DMS153 treated with DMSO at 0.1 percent for 48 hours (cell line): ENCODE measurements around the gene CATSPER1.
A peak's percentile ranks its signal among the peaks of the same experiment; 100 is the strongest.
"Not testable (repeated sequence)": the region's sequence is repeated elsewhere in the genome, so short reads cannot be mapped to it uniquely, and the experiment has no call there.

ENCODE experiments used
- DNase-seq: peaks from one replicate; lab custom pipeline; 2025; ENCODE audit not compliant: unreplicated experiment; lab: John Stamatoyannopoulos, UW

Gene CATSPER1

DNA sequence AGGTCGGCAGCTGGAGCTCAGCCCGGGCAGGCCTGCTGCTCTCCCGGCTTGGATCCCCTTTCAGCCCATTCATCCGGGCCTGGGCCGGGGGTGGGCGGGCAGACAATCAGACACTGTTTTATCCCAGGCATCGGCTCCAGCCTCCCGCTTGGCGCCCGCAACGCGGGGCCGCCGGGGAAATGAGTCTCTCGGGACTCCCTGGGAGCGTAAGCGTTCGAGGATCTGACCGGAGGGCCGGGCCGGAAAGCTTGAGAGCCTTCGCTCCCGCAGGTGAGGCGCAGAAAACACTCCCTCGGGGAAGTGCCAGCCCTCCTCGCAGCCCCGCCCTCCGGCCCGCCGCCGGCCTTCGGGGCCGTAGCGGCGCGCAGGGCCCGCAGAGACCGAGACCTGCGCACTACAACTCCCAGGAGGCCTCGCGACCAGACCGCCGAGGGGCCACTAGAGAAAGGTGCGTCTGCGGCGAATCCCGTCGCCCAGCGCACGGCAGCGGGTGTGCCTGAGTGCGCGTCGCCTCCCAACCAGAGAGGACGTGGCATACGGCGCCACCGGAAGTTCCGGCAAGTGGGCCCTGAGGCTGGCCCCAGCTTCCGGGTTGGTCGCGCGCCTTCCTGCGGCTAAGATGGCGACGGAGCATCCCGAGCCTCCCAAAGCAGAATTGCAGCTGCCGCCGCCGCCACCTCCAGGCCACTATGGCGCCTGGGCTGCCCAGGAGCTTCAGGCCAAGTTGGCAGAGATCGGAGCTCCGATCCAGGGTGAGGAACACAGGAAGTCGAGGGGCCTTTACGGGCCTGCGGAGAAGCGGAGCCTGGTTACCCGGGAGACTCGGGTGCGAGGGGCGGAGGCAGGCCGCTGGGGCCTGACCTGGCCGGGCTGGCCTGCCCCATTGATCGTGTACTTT, 25.7 kb upstream of the CATSPER1 start, which contains the start of gene SF3B2:
SF3B2 (plus strand) TSS at position 599 of the 898 bp plus-strand sequence; CDS start at position 620, 21 bp downstream.
- peak; percentile 96 for DNase-seq

DNA sequence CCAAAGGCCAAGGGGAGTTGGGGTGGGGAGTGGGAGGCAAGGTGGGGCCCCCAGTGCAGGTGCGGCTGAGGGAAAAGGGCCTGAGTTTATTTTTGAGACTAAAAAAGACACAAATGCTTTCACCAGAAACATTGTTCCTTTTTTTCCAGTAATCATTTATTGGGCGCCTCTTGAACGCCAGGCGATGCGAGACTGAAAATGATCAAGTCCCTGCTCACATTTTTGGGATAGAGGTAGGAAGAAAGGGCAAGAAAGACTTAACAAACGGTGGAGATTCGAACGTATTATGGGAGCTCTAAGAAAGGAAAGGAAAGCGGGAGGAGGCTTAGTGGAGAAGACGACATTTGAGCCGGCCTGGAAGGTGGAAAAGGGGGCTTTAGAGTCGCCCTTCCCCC, 25.1 kb upstream of the CATSPER1 start:
- no peak for DNase-seq

DNA sequence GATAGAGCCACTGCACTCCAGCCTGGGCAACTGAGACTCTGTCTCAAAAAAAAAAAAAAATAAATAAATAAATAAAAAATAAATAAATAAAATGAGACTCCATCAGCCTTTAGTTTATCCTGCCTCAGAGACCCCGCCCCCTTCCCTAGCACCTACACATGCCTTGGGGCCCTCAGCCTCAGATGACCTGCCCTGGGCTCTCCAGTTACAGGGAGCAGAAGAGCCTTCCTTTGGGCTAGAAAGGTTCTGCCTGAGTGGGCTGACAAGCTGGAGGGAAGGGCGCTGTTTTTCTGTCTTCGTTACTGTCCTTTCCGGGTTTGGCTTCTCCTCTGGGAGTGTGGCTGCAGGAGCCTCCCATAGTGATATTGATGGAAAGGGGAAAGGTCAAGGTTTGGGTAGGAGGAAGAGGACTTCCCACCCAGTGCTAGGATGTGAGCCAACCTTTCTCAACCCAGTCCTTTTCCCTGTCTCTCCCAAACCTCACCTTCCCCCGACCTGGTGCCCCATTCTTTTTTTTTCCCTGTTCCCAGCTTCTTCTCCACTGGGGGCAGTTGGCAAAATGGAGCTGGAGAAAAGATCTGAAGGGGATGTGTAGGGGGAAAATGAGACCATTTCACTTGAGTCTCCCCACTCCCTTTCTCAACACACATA, 24.4 kb upstream of the CATSPER1 start:
- DNase-seq: no peak

DNA sequence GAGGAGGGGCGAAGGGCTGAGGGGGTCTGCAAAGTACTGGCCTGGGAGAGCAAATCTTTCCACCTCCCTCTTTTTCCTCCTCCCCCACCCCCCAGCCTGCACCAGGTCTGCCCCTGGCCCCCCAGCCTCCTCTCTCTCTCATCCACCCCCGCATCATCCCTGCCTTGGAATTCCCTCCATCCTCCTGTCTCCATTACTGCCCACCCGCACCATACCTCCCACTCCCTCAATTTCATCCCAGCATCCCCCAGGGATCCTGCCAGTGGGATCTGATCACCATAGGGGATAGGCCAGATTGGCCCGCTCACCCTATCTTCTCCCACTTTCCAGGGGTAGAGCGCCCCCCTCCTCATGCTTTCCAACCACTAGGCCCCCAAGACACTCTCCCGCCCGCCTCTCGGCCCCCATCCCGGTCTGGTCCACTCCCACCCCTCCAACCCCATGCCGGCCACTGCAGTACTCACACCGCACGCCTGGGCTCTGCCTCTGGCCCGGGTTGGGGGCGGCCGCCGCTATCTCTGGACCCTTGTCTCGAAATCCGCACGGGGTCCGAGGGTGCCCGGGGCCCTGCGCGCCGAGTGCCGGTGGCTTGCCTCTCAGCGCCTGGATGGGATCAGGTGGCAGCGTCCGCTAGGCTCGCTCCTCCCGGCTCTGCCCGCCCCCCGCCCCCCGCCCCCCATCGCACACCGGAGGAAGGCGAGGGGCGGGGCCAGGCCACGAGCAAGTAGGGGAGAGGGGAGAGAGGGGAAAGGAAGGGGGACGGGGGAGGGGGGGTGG, 22.5 kb upstream of the CATSPER1 start, which contains the start of gene GAL3ST3:
GAL3ST3 (minus strand) TSS at position 615 of the 777 bp plus-strand sequence. CDS start 3,746 bp downstream, outside the sequence.
- no peak for DNase-seq

DNA sequence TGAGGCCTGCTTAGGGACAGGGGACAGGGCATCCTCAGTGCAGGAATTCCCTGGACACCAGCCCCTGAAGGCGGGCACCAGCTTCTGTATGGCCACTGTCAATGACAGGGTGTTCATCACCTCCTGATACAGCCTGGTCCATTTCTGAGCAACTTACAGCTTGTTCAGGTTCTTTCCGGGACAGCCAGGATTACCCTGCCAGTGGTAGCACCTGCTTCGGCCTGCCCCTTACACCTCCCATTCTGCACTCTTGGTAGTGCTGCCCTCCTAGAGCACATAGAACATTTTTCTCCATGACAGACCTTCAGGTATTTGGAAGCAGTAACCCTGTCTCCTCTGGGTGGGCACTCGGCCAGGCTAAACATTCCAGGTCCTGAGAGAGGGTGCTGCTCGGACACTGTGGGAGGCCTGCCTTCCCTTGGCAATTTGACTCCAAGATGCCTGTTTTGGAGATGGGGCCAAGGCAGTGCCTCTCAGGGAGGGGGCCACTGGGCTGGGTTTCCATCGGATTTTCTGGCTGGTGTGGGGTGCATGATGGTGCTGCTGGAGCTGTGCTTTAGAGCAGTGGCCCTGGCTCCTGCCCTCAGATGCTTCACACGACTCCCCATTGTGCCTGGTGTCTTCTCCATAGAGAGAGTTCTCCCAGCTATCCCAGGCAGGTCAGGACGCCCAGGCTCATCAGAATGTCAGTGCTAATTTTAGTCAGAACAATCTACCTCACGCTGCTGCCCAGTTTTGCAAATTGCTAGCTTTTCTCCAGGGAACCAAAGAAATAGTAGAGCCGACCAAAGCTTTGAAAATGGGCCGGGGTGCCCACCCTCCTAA, 21.5 kb upstream of the CATSPER1 start:
- no peak for DNase-seq

DNA sequence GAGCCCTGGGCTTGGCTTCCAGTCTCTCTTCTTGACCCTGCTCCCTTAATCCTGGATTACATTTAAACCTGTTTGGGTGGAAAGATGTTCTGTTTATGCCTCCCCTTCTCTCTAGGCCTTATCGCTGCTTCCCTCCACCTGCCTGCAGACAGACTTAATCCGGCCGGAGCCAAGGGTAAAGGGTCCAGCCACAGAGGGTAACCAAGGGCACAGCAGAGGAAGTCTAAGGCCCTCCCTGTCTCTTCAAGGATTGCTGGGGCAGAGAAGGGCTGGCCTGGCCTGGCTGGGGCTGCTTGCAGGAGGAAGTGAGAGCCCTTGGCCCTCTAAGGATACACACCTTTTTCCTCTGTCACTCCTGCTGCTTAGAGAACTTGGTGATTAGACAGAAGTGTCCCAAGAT, 20.6 kb upstream of the CATSPER1 start:
- no peak for DNase-seq

DNA sequence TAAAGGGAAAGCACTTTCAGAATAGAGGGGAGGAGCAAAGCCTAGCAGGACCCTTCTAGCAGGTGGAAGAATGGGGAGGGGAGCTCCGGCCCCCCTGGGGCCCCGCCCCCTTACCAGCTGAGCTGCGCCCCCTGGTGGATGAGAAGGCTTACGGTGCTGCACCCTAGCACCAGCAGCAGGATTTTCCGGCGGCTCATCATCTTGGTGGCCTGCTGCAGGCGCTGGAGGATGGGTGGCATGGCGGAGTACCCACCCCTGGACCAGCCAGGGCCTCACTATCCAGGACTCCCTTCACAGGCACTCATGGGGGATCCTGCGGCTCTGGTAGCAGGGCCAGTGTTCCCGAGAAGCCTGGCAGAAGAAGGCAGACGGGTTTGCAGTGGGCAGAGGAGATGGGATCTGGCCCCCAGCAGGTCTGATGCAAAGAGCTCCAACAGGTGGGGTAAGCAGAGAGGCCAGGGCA, 18.9 kb upstream of the CATSPER1 start:
- peak; percentile 72 for DNase-seq

DNA sequence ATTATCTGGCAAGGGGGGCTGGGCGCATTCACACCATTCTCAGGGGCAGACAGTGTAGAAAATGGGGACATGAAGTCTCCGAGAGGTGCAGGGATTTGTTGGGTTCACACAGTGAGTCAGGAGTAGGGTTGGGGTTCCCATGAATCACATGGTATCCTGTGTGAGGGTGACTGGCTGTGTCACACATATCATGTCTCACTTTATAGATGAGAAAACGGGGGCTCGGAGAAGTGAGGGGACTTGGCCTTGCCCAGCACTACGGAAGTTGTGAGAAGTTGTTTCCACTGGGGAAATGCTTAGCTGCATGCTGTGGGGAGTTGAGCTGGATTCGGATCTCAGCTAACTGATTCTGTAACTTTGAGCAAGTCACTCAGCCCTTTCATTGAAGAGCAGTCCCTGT, 18.5 kb upstream of the CATSPER1 start:
- DNase-seq: no peak

DNA sequence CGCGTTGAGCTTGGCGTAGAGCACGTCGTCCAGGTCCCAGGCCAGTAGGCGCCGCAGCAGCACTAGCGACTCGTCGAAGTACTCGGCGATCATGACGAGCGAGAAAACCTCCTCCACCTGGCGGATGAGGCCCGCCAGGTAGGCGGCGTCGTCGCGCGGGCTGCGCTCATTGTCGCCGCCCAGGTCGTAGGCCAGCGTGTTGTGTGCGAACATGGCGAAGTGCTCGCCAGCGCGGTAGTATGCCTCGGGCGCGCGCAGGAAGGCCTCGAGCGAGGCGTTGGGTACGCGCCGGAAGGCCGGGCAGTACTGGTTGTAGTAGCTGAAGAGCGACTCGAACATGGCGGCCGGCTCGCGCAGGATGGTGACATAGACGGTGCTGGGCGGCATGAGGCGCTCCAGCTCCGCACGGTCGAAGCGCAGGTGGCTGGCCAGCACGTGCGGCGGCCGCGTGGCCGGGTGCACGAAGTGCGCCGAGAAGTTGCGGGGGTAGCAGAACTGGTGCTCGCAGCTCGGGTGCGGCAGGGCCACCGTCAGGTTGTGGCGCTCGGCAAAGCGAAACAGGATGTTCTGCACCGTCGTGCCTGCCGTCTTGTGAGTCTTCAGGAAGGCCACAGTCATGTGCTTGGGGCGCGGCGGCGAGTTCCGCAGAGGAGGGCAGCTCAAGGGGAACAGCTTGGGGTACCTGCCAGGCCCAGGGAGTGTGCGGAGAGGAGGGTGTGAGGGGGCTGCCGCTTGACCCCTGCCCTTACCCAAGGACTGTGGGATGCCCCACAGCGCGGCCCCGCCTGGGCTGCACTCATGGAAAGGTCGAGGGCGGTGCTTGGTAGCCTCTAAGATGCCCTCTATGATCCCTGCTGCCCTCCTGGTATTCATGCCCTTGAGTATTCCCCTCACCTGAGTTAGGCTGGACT, 17.0 kb upstream of the CATSPER1 start:
- DNase-seq: no peak

DNA sequence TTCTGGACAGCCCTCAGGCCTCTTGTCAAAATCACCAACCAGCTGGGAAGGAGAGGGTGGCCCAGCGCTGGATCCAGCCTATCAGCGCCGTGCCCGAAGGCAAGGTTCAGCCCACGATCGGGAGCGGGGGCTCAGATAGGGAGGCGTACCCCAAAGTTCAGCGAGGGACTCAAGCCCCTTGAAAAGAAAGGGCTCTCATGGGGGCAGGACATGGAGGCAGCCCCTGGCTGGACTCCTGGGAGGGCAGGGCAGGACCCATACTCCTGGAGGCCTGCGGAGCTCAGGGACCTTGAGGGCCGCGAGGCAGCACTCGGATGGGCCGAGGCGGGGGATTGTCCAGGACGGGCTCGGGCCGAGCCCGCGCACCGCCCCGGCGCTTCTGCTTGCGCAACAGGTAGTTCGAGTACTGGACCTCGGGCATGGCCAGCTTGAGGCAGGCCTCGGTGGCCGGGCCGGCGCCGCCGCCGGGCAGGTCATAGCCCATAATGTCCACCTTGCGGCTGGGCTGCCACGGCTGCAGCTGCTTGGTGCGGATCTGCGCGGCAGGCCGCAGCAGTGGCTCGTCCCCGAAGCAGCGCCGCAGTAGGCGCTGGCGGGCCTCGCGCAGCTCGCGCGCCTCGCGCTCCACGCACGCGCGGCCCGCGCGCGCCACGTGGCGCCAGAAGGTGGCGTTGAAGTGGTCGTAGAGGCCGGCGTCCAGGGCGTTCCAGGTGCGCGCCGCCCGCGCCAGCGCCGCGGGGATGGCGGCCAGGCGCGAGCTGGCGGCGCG, 16.1 kb upstream of the CATSPER1 start:
- DNase-seq: no peak

DNA sequence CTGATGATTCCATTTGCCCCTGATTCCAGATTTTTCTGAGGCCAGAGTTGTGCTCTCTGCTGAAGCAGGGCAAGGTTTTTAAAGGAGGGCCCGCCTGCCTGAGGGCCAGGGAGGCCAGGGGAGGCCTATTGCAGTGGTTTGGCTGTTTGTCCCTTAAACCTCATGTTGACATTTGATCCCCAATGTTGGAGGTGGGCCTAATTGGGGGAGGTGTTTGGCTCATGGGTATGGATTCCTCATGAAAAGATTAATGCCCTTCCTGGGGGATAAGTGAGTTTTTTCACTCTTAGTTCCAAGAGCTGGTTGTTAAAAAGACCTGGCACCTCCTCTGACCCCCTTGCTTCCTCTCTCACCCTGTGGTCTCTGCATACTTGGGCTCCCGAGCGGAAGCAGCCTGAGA, 13.5 kb upstream of the CATSPER1 start:
- no peak for DNase-seq

DNA sequence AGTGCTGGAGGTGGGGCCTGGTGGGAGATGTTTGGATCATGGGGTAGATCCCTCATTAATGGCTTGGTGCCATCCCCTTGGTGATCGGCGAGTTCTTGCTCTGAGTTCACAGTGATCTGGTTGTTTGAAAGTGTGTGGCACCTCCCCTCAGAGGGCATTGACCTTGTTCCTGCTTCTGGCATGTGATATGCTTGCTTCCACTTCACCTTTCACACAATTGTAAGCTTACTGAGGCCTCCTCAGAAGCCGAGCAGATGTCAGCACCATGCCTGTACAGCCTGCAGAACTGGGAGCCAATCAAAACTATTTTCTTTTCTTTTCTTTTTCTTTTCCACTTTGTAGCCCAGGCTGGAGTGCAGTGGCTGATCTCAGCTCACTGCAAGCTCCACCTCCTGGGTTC, 11.0 kb upstream of the CATSPER1 start:
- no peak for DNase-seq

DNA sequence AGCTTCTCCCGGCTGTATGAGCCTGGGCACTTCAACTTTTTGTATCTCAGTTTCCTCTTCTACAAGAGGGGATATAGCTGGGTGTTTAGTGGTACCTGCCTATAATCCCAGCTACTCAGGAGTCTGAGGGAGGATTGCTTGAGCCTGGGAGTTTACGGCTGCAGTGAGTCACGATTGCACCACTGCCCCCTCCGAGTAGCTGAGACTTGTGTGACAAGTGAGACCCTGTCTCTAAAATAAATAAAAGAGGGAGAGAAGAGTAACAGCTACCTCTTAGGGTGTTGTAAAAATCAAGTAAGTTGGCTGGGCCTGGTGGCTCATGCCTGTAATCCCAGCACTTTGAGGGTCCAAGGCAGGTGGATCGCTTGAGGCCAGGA, 10.0 kb upstream of the CATSPER1 start:
- DNase-seq: no peak

DNA sequence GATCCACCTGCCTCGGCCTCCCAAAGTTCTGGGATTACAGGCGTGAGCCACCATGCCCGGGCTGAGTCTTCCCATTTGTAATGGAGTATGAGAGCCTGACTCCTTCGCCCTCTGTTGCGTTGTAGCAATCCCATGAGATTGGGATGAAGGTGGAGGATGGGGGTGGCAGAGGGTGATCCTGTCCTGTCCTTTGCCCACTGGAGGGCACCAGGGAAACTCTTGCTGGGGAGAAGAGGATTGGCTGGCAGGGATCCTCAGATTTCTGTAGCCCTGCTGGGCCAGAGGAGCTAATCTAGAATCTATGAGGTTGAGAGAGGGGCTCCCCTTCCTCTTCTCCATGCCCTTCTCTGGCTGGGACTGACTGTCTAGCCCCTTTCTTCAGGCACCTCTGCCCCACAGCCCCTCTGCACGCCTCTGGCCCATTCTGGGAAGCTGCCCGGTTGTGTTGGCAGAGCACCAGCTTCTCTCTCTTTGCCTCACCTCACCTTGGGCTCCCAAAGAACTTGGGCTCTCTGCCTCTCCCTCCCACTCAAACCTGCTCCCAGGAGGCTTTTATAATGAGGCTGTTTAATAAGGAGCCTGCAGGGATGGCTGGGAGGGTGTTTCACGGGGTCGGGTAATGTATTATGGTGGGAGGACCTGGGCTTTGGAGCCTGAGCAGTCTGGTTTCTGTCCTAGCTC, 9.5 kb upstream of the CATSPER1 start:
- DNase-seq: no peak

DNA sequence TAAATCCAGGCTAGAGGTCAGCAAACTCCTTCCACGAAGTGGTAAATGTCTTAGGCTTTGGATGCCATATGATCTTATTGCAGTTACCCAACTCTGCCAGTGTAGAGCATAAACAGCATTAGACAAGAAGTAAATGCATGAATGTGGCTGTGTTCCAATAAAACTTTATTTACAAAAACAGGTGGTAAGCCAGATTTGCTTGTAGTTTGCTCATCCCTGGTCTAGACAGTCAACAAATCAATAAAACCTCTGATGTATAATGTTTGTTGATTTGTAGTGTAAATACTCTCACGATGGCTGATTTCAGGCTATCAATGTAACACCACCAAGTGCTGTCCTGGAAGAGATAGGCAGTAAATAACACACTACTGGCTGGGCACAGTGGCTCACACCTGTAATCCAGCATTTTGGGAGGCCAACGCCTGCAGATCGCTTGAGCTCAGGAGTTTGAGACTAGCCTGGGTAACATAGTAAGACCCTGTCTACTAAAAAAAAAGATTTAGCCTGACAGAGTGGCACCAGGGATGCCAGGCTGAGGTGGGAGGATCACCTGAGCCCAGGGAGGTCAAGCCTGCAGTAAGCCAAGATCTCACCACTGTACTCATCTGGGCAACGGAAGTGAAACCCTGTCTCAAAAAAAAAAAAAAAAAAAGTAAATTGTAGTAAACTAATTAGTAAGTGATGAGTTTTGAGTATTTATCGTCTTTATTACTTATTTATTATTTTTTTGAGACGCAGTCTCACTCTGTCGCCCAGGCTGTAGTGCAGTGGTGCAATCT, 6.9 kb upstream of the CATSPER1 start:
- DNase-seq: no peak

DNA sequence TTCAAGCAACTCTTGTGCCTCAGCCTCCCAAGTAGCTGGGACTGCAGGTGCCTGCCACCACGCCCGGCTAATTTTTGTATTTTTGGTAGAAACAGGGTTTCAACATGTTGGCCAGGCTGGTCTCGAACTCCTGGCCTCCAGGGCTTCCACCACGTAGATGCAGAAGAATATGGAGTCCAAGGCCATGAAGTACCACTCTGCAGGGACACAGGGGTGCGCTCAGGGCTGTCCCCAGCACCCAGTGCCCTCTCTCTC, 3.2 kb downstream of the CATSPER1 start:
- not testable (repeated sequence) for DNase-seq

DNA sequence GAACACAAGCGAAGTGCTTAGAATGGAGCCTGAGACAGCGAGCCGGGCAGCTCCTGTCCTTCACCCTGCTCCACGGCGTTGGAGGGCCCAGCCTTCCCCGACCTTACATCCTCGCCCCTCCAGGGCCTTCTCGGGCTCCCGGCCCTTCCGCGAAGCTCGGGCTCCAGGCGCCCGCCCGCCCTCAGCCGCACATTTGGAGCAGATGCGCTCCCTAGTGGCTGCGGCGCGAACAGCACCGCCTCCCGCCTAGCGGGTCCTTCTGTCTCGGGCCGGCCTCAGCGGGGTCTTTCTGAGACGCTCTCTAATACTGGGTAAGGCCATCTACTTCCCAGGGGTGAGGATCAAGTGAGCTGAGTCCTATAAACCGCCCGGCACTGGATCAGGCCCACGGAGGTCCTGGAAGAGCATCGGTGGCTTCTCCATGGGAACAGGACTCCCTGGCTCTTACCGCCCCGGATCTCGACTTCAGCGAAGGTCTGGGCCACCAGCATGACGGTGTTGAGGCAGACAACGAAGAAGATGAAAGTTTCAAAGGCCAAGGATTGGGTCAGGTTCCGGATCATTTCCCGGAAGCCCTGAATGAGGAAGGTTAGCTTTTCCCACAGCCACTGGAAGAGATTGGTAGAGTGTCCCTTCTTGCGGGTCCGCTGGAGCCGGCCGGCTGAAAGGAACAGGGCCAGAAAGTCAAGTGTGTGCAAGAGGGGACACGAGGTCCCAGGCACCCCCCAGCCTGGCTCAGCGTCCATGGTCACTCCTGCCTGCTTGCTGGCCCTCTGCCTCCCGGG, 3.7 kb downstream of the CATSPER1 start:
- peak; percentile 10 for DNase-seq
